NCI-H774 (cell line): ENCODE measurements around the gene FOLR1.

ENCODE experiments used
- DNase-seq: peaks from one replicate; lab custom pipeline; 2025; lab: John Stamatoyannopoulos, UW

The FOLR1 gene

GRCh38 chr11:72223615-72224563 lies 31.9 kb downstream of the FOLR1 start:
- peak; percentile 53 for DNase-seq

GRCh38 chr11:72224564-72225410 lies 32.8 kb downstream of the FOLR1 start, which contains the start of gene INPPL1:
Gene INPPL1, plus strand, starts transcription at chr11:72224767. Its CDS starts 218 bp downstream, at chr11:72224985.
- DNase-seq, result no peak

- DNase-seq, result no peak
Observed at GRCh38 chr11:72225411-72225951, 33.5 kb downstream of the FOLR1 start.

- DNase-seq, result no peak
Observed at GRCh38 chr11:72226701-72227100, 34.8 kb downstream of the FOLR1 start.

- DNase-seq, result peak; percentile 95
Observed at GRCh38 chr11:72227316-72228228, 35.6 kb downstream of the FOLR1 start.

GRCh38 chr11:72228229-72228843 lies 36.4 kb downstream of the FOLR1 start:
- DNase-seq, result no peak

- no peak for DNase-seq
Observed at GRCh38 chr11:72228844-72229231, 36.9 kb downstream of the FOLR1 start.

DNA sequence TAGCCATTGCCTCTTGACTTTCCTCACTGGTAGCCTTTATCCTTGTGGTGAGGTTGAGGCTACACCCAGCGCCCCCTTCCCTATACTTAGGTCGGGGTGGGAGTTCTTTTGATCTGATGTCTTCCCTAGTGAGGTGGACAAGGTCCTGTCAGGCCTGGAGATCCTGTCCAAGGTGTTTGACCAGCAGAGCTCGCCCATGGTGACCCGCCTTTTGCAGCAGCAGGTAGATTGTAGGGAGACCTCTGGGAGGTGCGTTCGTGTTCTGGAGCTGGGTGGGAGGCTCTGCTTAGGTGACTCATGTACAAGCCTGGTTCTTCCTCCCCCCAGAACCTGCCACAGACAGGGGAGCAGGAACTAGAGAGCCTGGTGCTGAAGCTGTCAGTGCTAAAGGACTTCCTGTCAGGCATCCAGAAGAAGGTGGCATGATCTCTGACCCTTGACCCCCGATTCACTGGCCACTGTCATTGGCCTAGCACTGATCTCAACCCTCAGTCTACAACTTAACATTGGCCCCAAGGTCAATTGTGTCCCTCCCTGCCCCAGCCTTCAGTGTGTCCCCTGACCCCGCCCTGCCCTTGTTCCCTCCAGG lies 37.5 kb downstream of the FOLR1 start:
- no peak for DNase-seq

DNA sequence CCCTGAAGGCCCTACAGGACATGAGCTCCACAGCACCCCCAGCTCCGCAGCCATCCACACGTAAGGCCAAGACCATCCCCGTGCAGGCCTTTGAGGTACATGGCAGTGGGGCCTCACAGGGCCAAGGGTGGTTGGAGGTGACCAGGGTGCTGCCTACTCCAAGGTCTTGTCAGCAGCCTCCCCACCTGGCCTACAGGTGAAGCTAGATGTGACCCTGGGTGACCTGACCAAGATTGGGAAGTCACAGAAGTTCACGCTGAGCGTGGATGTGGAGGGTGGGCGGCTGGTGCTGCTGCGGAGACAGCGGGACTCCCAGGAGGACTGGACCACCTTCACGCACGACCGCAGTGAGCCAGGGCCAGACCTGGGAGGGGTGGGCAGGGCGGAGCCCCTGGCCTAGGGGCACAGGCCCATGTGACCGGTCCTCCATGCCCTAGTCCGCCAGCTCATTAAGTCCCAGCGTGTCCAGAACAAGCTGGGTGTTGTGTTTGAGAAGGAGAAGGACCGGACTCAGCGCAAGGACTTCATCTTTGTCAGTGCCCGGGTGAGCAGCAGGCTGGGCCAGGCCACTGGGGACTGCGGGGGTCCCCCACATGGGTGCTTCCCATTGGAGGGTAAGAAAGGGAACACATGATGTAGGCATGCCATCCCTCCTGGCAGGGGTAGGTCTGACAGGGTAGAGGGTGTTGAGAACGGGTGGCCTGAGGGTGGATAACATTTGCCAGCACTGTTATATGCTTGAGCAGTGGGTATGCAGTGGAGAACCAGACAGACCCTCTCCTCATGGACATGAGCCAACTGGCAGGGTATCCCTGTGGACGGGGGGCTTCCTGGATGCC lies 38.2 kb downstream of the FOLR1 start:
- DNase-seq, result no peak

- no peak for DNase-seq
Observed at GRCh38 chr11:72230764-72231365, 38.9 kb downstream of the FOLR1 start.

GRCh38 chr11:72231396-72232259 lies 39.7 kb downstream of the FOLR1 start:
- DNase-seq, result no peak

DNA sequence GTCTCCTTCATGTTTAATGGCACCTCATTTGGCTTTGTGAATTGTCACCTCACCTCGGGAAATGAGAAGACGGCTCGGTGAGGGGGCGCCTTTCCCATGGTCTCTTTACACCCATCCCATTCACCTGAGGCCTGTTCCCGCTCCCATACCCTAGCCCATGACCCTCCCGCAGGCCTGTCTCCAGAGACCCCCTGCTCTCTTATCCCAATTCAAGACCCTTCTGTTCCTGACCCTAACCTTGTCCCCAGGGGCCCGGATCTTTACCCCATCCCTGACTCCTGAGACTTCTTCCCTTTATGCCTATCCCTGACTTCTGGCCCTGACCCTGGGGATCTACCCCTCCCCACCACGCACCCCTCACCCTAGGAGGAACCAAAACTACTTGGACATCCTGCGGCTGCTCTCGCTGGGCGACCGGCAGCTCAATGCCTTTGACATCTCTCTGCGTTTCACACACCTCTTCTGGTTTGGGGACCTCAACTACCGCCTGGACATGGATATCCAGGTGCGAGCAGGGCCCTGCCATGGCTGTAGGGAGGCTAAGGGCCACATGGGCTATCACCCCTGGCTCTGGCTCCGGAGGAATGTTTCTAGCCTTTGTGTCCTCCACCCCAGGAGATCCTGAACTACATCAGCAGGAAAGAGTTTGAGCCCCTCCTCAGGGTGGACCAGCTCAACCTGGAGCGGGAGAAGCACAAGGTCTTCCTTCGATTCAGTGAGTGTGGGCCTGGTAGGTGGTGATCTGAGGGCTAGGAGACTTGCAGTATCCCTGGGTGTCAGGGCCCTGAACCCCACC lies 40.5 kb downstream of the FOLR1 start:
- DNase-seq, result no peak

DNA sequence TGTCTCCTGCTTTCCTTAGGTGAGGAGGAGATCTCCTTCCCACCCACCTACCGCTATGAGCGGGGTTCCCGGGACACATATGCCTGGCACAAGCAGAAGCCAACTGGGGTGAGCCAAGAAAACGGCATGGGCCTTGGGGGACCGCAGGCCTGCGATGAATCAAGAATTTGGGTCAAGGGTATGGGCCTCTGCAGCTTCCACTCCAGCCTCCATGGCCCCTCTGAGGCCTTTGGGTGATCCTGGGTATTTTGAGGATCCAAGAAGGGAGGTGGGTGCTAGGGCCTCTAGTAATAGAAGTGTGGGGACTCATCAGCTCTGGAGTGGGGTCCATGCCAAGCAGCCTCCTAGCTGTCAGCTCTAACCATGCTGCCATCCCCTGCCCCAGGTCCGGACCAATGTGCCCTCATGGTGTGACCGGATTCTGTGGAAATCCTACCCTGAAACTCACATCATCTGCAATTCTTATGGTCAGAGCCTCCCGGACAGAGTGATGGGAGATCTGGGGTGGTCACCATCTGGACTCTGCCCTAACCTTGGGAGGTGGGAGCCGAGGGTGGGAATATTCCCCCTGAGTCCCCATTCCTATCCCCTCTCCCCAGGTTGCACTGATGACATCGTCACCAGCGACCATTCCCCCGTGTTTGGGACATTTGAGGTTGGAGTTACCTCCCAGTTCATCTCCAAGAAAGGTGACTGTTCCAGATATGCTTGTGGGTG lies 41.3 kb downstream of the FOLR1 start:
- no peak for DNase-seq

DNA sequence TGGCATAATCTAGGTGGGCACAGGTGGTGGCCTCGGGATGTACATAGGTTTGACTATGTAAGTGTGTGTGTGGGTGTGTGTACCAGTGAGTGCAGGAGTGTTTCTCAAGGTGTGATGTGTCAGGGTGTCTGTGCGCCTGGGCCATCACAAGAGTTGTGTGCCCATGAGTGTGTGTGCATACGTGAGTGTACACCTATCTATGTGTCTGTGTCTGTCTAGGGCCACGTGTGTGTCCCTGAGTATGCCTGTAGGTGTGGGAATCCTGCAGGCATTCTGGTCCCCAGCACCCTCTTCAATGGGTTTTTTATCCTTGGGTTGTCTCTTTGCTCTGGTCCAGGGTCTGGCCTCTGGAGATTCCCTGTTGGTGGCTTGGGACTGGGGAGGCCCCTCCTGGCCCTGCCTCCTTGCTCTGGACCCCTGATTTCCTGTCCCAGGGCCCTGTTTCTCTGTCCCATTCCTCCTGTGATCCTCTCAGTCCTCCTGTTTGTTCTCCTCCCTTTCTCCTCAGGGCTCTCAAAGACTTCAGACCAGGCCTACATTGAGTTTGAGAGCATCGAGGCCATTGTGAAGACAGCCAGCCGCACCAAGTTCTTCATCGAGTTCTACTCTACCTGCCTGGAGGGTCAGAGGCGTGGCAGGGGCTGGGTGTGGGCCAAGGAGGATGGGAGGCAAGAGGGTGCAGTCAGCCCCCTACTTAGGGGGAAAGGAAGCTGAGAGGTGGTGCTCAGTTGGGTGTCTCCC lies 42.0 kb downstream of the FOLR1 start:
- DNase-seq, result no peak

DNA sequence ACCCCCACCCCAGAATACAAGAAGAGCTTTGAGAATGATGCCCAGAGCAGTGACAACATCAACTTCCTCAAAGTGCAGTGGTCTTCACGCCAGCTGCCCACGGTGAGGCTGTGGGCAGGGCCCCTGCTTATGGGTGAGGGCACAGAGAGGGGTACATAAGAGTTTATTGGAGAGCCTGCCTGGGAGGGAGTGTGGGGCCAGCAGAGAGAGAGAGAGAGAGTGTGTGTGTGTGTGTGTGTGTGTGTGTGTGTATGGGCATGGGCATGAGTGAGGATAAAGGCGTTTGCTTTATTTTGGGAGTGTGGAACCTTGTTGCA lies 42.5 kb downstream of the FOLR1 start:
- no peak for DNase-seq

- DNase-seq, result no peak
Observed at GRCh38 chr11:72234920-72235319, 43.0 kb downstream of the FOLR1 start.
